ENCODE measurements around the gene NEDD4L. TPM values are rescaled to one million over a fixed set of nuclear protein-coding genes. Genes with fewer than 3 reads are reported as not detected.
A peak's percentile ranks its signal among the peaks of the same experiment; 100 is the strongest.

NEDD4L gene
- total and polyA plus RNA-seq, 2 experiments from 2014 or later = 36.2 to 72.3 TPM

GRCh38 chr18:58323866-58324762, 280.1 kb downstream of the NEDD4L start:
- ATAC-seq (no peak), DNase-seq (ENCODE audit: low spot score) (no peak)
- Histone ChIP-seq H3K27ac (ENCODE audit: low read depth) (0 out of 2 replicates have a peak overlapping the region, but pooled peaks have one; percentile 26), H3K9me2 (ENCODE audit: insufficient read depth) (no peaks in the 10 kb centered on the region), H4K20me1 (replicated peaks; ENCODE audit: insufficient read depth) (no peaks in the 10 kb centered on the region), H3F3A (replicated peaks; ENCODE audit: low read depth) (no peaks in the 10 kb centered on the region), H3K79me2 (replicated peaks; ENCODE audit: insufficient read depth) (peaks cover 5% of the 10 kb centered on the region; the same call in 1 of the 2 replicates), H3K36me3 (ENCODE audit: insufficient read depth) (peaks cover 7% of the 10 kb centered on the region; the same call in 1 of the 2 replicates), H3K4me2 (no peak overlapping the region), H2AFZ (no peak overlapping the region), H3K4me3 (no peak overlapping the region), H3K4me1 (ENCODE audit: insufficient read depth) (no peaks in the 10 kb centered on the region), H3K27me3 (ENCODE audit: insufficient read depth) (no peaks in the 10 kb centered on the region)
- Mint-ChIP-seq H3K27me3 (ENCODE audit: insufficient read depth, low read depth, poor library complexity) (no peaks in the 10 kb centered on the region), H3K4me3 (no peak overlapping the region), H3K9me3 (no peaks in the 10 kb centered on the region), H3K4me1 (no peaks in the 10 kb centered on the region), H3K36me3 (ENCODE audit: low read depth) (peaks cover 16% of the 10 kb centered on the region), H3K27ac (no peak overlapping the region)
- no peak for TF ChIP-seq ZNF462 (CRISPR knock-in tag; IDR thresholded peaks at IDR 0.05)
- TF ChIP-seq POLR2AphosphoS5 (IDR thresholded peaks at IDR 0.05; ENCODE audit: low read depth) = no peak
- TF ChIP-seq STAT1 (IDR thresholded peaks at IDR 0.05; ENCODE audit: unreplicated experiment) = no peak
- TF ChIP-seq EZH2 (IDR thresholded peaks at IDR 0.05; ENCODE audit: low read depth, unreplicated experiment) = no peak
- TF ChIP-seq JUNB (IDR thresholded peaks at IDR 0.05; ENCODE audit: unreplicated experiment) = no peak
- TF ChIP-seq EZH2phosphoT487 (IDR thresholded peaks at IDR 0.05; ENCODE audit: unreplicated experiment) = no peak
